H1 (cell line): ENCODE results near the gene ATP13A2. TPM values are rescaled to one million over a fixed set of nuclear protein-coding genes. Genes with fewer than 3 reads are reported as not detected.

Experiments
- CTCF ChIA-PET: fragments of 300-600 bp; sonication (Branson Sonifier 250); formaldehyde crosslinking; loops from one replicate; lab custom pipeline; 2021; ENCODE audit not compliant: partially characterized antibody; lab: Charles Lee
- POLR2A ChIA-PET: fragments of 300-600 bp; sonication (Branson Sonifier 250); formaldehyde crosslinking; loops from one replicate; lab custom pipeline; 2021; ENCODE audit warnings: inconsistent platforms; ENCODE audit not compliant: partially characterized antibody; lab: Charles Lee
- DNase-seq, 2 experiments: peaks; one replicate each; pipeline versions ENCODE4 v3.0.0 to v3.0.0-alpha.2; 2010 to 2022; ENCODE audit warnings: low spot score in 2 of 2, low read depth in 1 of 2, mixed read lengths in 1 of 2
- FAIRE-seq: peaks from 2 replicates; lab custom pipeline; 2011; peaks lifted over from hg19 to GRCh38; lab: Jason Lieb, UNC
- H2AFZ ChIP-seq: 2 replicates; pipeline ENCODE4 v1.8.1; 2012; ENCODE audit warnings: low read length, inconsistent platforms
- H2AK5ac ChIP-seq: 2 replicates; pipeline ENCODE4 v1.6.1; 2013; ENCODE audit warnings: low read depth, low read length
- H2BK120ac ChIP-seq: replicated peaks from 2 replicates; pipeline ENCODE3; 2013; ENCODE audit warnings: low read depth, low read length, inconsistent platforms
- H2BK12ac ChIP-seq: 2 replicates; pipeline ENCODE4 v1.6.1; 2013; ENCODE audit warnings: low read depth, low read length
- H2BK15ac ChIP-seq: 2 replicates; pipeline ENCODE4 v1.6.1; 2013; ENCODE audit warnings: low read length
- H2BK20ac ChIP-seq: 2 replicates; pipeline ENCODE4 v1.6.1; 2013; ENCODE audit warnings: low read length
- H2BK5ac ChIP-seq: 2 replicates; pipeline ENCODE4 v1.6.1; 2013; ENCODE audit warnings: low read depth, low read length
- H3K14ac ChIP-seq: 2 replicates; pipeline ENCODE4 v1.6.1; 2013; ENCODE audit warnings: inconsistent platforms; ENCODE audit not compliant: insufficient read length
- H3K18ac ChIP-seq: 2 replicates; pipeline ENCODE4 v1.6.1; 2013; ENCODE audit warnings: low read length; ENCODE audit errors: extremely low read depth
- H3K23ac ChIP-seq: 2 replicates; pipeline ENCODE4 v1.6.1; 2013; ENCODE audit warnings: inconsistent platforms; ENCODE audit not compliant: insufficient read length
- H3K23me2 ChIP-seq: 2 replicates; pipeline ENCODE4 v1.6.1; 2013; ENCODE audit warnings: low read depth, low read length
- H3K27ac ChIP-seq: 2 replicates; pipeline ENCODE4 v1.6.1; 2011; ENCODE audit warnings: low read depth, low read length, inconsistent platforms
- H3K27me3 ChIP-seq, 4 experiments: replicated peaks in 1 of 4; 1 replicate in 1 of 4; 2 replicates in 3 of 4; pipeline versions ENCODE4 v1.6.1 to v1.8.1; 2011 to 2013; ENCODE audit warnings: low read length in 3 of 4, mild to moderate bottlenecking in 3 of 4, inconsistent platforms in 2 of 4, mixed read lengths in 2 of 4, moderate library complexity in 1 of 4; ENCODE audit not compliant: control insufficient read depth in 3 of 4, insufficient read depth in 3 of 4; ENCODE audit errors: extremely low read depth in 1 of 4
- H3K36me3 ChIP-seq, 4 experiments: 2 replicates each; pipeline versions ENCODE4 v1.6.1 to v1.8.1; 2011 to 2013; ENCODE audit warnings: mild to moderate bottlenecking in 4 of 4, low read length in 3 of 4, moderate library complexity in 2 of 4, control low read depth in 1 of 4, inconsistent platforms in 1 of 4; ENCODE audit not compliant: insufficient read depth in 4 of 4, control insufficient read depth in 2 of 4
- H3K4ac ChIP-seq: replicated peaks from 2 replicates; pipeline ENCODE3; 2013; ENCODE audit warnings: low read length, low read depth, mixed read lengths, inconsistent platforms; ENCODE audit not compliant: insufficient read length
- H3K4me1 ChIP-seq, 4 experiments: replicated peaks in 1 of 4; 1 replicate in 1 of 4; 2 replicates in 3 of 4; pipeline versions ENCODE4 v1.6.1 to v1.8.1; 2011 to 2013; ENCODE audit warnings: low read length in 3 of 4, inconsistent platforms in 2 of 4, mixed read lengths in 1 of 4; ENCODE audit not compliant: insufficient read depth in 4 of 4, control insufficient read depth in 3 of 4
- H3K4me2 ChIP-seq, 2 experiments: 2 replicates each; pipeline versions ENCODE4 v1.6.1 to v1.8.1; 2011 to 2013; ENCODE audit warnings: low read depth in 2 of 2, low read length in 2 of 2, control low read depth in 1 of 2, inconsistent platforms in 1 of 2, mild to moderate bottlenecking in 1 of 2; ENCODE audit not compliant: insufficient read depth in 1 of 2
- H3K4me3 ChIP-seq, 4 experiments: fragments of 200-600, 300-600 bp in 1 of 4; sonication (generic), shearing (Covaris generic), sonication (Bioruptor Twin) in 1 of 4; 2 replicates each; pipeline versions ENCODE4 v1.5.1 to v1.8.1; 2011 to 2016; ENCODE audit warnings: low read length in 4 of 4, low read depth in 3 of 4, control low read depth in 2 of 4, inconsistent platforms in 2 of 4, mild to moderate bottlenecking in 2 of 4, mixed read lengths in 1 of 4, moderate library complexity in 1 of 4; ENCODE audit not compliant: insufficient read depth in 2 of 4; ENCODE audit errors: extremely low read depth in 1 of 4
- H3K56ac ChIP-seq: replicated peaks from 2 replicates; pipeline ENCODE3; 2013; ENCODE audit warnings: low read depth, mild to moderate bottlenecking, mixed read lengths, low read length, inconsistent platforms; ENCODE audit not compliant: insufficient read length
- H3K79me1 ChIP-seq: 2 replicates; pipeline ENCODE4 v1.6.1; 2013; ENCODE audit warnings: low read depth, low read length, control low read depth
- H3K79me2 ChIP-seq, 2 experiments: 2 replicates each; pipeline versions ENCODE4 v1.6.1 to v1.8.1; 2012 to 2013; ENCODE audit warnings: low read length in 2 of 2, mild to moderate bottlenecking in 2 of 2, inconsistent platforms in 1 of 2; ENCODE audit not compliant: insufficient read depth in 2 of 2, control insufficient read depth in 1 of 2
- H3K9ac ChIP-seq, 4 experiments: replicated peaks in 1 of 4; 1 replicate in 1 of 4; 2 replicates in 3 of 4; pipeline versions ENCODE4 v1.6.1 to v1.8.1; 2011 to 2013; ENCODE audit warnings: low read depth in 3 of 4, low read length in 3 of 4, control low read depth in 2 of 4, mild to moderate bottlenecking in 2 of 4, moderate library complexity in 2 of 4, inconsistent platforms in 1 of 4; ENCODE audit errors: extremely low read depth in 1 of 4
- H3K9me3 ChIP-seq, 2 experiments: 2 replicates each; pipeline versions ENCODE4 v1.6.1 to v1.8.1; 2012 to 2013; ENCODE audit warnings: mild to moderate bottlenecking in 2 of 2, moderate library complexity in 2 of 2, control low read depth in 1 of 2, inconsistent platforms in 1 of 2, low read depth in 1 of 2, low read length in 1 of 2, mixed read lengths in 1 of 2; ENCODE audit not compliant: insufficient read depth in 2 of 2
- H4K20me1 ChIP-seq, 2 experiments: replicated peaks in 1 of 2; 2 replicates each; pipeline versions ENCODE3 to v1.8.1; 2011 to 2013; ENCODE audit warnings: inconsistent platforms in 2 of 2, low read length in 2 of 2, mild to moderate bottlenecking in 1 of 2; ENCODE audit not compliant: insufficient read depth in 2 of 2, control insufficient read depth in 1 of 2
- H4K5ac ChIP-seq: 2 replicates; pipeline ENCODE4 v1.6.1; 2013; ENCODE audit warnings: low read length, low read depth, mixed read lengths, inconsistent platforms; ENCODE audit not compliant: insufficient read length
- H4K8ac ChIP-seq: 2 replicates; pipeline ENCODE4 v1.8.0; 2013; ENCODE audit warnings: mild to moderate bottlenecking, moderate library complexity, low read length, inconsistent platforms; ENCODE audit not compliant: insufficient read depth; ENCODE audit errors: extremely low read depth
- H4K91ac ChIP-seq: replicated peaks from 2 replicates; pipeline ENCODE3; 2013; ENCODE audit warnings: low read length, mixed read lengths, inconsistent platforms; ENCODE audit not compliant: insufficient read length
- SIN3A ChIP-seq, 2 experiments: IDR thresholded peaks in 1 of 2; conservative IDR thresholded peaks in 1 of 2; 2 replicates each; pipeline ENCODE4 v1.6.1; 2011 to 2012; ENCODE audit warnings: low read length in 2 of 2, improper control_type of control experiment in 1 of 2, low read depth in 1 of 2, mild to moderate bottlenecking in 1 of 2
- TCF12 ChIP-seq: IDR thresholded peaks from 2 replicates; pipeline ENCODE4 v1.6.1; 2011; ENCODE audit warnings: low read depth, mild to moderate bottlenecking, low read length
- WGBS, 2 experiments: shearing (Covaris generic) in 1 of 2; methylation state at CpG; one replicate each; pipeline versions ENCODE4 v1.1.6 to v1.1.7; 2013 to 2015; ENCODE audit warnings: low lambda C conversion rate in 2 of 2, mixed read lengths in 2 of 2, inconsistent platforms in 1 of 2, low coverage in 1 of 2, missing lambda C conversion rate in 1 of 2; ENCODE audit not compliant: insufficient replicate concordance in 2 of 2, insufficient coverage in 1 of 2, insufficient read length in 1 of 2; ENCODE audit errors: extremely low coverage in 1 of 2, missing lambda C conversion rate in 1 of 2; 5-methylcytosine and 5-hydroxymethylcytosine counted together
- polyA plus RNA-seq, 7 experiments: library from polyadenylated mRNA; depleted of rRNA in 3 of 7; stranded (reverse) in 5 of 7; unstranded in 2 of 7; fragments of >200 nt in 5 of 7; fragments of 200-250 nt in 2 of 7; gene quantifications; 1 replicate in 5 of 7; 2 replicates in 1 of 7; 4 replicates in 1 of 7; pipeline versions ENCODE4 v1.2.1 to v1.2.3, GENCODE V29; 2011 to 2013; ENCODE audit warnings: missing spikeins in 2 of 7, mixed read lengths in 2 of 7
- total RNA-seq: library from RNA; stranded (reverse); fragmentation: NEBNext Ultra II Directional; extraction: Animal tissue kit (Norgen Biotek cat#: 25700); gene quantifications from 2 replicates; pipeline ENCODE4 v1.2.1, GENCODE V29; 2021

Gene ATP13A2
- total and polyA plus RNA-seq, 2 of the 8 experiments (the other 6 are each of a cell fraction or from before 2014, with no cell fraction given) = 82.1 to 83.6 TPM

DNA sequence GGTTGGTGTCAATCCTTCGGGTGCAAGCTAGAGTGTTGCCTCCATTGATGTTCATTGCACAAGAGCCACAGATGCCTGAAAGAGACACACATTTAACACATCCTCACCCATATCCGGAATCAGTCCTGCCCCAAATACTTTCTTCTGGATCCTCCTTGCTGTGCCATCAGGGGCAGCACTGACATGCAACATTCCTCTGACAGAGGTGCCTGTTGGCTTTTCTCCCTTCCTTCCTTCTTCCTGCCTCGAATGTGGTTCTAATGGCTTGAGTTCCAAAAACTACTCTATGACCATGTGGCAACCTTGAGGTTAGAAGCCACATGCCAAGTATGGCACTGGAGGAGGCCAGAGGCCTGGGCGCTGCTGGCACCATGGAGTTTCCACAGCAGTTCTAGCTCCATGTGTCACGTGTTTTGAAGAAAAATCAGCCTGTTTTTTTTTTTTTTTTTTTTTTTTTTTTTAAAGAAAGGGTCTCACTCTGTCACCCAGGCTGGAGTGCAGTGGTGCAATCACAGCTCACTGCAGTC, 17.0 kb upstream of the ATP13A2 start:
- Histone ChIP-seq H3K4ac (no peak overlapping the region), H3K23me2 (no peaks in the 10 kb centered on the region), H2AFZ (no peak overlapping the region), H3K79me1 (no peaks in the 10 kb centered on the region), H3K36me3 (peaks cover 8 to 71% (median 26%) of the 10 kb centered on the region in 4 experiments), H3K9me3 (no peaks in the 10 kb centered on the region), H2AK5ac (no peak overlapping the region), H3K4me2 (no peak overlapping the region), H3K9ac (no peak overlapping the region), H3K14ac (no peak overlapping the region), H3K18ac (no peak overlapping the region), H2BK12ac (no peak overlapping the region), H3K27me3 (no peaks in the 10 kb centered on the region), H3K79me2 (no peaks in the 10 kb centered on the region), H4K91ac (no peak overlapping the region), H4K20me1 (peaks cover 0 to 2% of the 10 kb centered on the region in 2 experiments), H4K5ac (no peak overlapping the region), H4K8ac (no peak overlapping the region), H3K27ac (no peak overlapping the region), H2BK120ac (no peak overlapping the region), H2BK20ac (no peak overlapping the region), H3K23ac (no peak overlapping the region), H3K4me3 (no peak overlapping the region), H2BK15ac (no peak overlapping the region), H2BK5ac (no peak overlapping the region), H3K56ac (no peak overlapping the region), H3K4me1 (no peaks in the 10 kb centered on the region)
- ChIA-PET POLR2A (interaction anchor here (0.6 to 1.0 kb wide), 2 partner anchors 18 to 32 kb away, joined by 3 read pairs; no protein-coding TSS in a partner anchor), CTCF (interaction anchor here (0.6 to 2.4 kb wide), 5 partner anchors 10 to 77 kb away, joined by 3 to 7 read pairs (median 3); no protein-coding TSS in a partner anchor)
- no peak for DNase-seq
- FAIRE-seq = no peak
- 89% methylated on average over 5 of the region's 5 CpGs; no CpG with 5 or more reads in 1 of the 2 experiments for WGBS, 2 experiments
- TF ChIP-seq SIN3A (conservative IDR thresholded peaks at IDR 0.05 in 1 of 2, IDR thresholded peaks at IDR 0.05 in 1 of 2; ENCODE audit: low read depth in 1 of 2, low read length in 2 of 2) (no peak), TCF12 (no peak)
